Urothelium cell line (cell line): ENCODE results near the gene MARCKS.
A peak's percentile ranks its signal among the peaks of the same experiment; 100 is the strongest.

Experiments
- DNase-seq: peaks from one replicate; pipeline ENCODE4 v3.0.0; 2011; ENCODE audit warnings: low spot score, mixed read lengths
- FAIRE-seq: peaks from 2 replicates; lab custom pipeline; 2011; peaks lifted over from hg19 to GRCh38; lab: Jason Lieb, UNC

MARCKS gene

DNA sequence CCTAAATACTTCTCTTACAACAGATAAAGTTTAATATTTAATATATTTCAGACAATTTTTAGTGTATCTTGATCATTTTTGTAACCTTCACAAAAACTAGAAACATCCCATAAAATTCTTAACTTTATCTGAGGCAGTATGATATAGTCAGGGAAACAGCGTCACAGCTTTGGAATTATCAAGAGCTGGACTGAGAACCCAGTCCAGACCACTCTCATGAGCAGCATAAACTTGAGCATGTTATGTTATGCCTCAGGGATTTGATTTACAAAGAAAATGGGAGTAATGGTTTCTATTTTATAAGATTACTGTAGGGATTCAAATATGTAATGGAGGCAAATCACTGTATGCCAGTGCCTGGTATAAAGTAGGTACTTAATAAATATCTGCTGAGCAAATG lies 8.3 kb upstream of the MARCKS start:
- DNase-seq: no peak
- no peak for FAIRE-seq

DNA sequence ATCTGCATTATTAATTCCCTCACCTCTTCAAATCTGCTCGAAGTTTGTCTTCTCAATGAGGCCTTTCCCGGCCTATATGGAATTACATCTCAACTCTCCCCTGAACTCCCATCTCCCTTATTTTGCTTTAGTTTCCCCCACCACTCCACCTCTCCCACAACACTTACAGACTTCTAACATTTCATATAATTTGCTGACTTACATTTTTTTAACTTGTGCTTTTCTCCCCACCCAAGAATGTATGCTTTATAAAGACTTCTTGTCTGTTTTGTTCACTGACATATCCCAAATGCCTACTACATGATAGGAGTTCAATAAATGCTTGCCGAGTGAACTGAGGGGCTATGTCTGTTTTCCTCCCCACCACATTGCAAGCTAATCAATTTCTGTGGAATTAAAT lies 3.9 kb upstream of the MARCKS start:
- FAIRE-seq (no peak), DNase-seq (no peak)

DNA sequence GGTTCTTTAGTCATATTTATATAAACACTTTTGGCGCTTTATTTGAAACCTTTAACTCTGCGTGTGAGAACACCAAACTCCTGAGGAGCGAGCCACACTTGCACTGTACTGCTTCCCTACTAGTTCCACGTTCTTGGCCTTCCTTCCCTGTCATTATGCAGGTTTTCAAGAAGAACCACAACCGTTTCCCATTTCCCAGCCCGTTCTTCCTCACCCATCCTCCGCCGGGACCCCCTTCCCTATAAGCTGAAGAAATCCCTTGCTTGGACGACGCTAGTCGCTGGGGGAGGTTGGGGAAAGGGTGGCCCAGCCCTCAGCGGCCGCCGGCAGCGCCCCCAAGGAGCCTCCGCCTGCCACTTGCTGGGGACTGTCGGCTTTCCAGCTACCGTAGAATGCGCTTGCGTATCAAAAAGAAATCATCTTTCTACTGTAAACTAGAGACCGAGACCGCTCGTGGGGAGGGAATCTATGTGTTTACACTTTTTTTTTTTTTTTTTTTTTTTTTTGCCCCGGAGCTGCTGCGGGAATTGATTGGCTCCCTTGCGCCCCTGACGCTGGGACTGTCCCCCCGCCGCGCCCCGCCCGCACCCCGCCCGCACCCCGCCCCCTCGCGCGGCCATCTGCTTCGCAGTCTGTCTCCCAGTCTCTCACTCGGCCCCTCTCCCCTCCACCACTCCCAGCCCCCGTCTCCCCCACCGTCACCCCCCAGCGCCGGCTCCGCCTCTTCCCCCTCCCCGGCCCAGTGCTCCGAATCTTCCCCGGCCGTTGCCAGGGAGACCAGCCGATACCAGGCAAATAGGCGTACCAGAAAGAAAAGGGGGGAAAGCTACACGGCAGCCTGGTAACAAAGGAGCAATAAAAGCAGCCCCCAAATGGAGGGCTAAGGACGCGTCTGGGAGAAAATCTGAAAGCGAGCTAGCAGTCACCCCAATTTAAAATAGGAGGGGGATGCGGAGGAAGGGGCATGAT lies 2.3 kb upstream of the MARCKS start:
- no peak for DNase-seq
- no peak for FAIRE-seq

DNA sequence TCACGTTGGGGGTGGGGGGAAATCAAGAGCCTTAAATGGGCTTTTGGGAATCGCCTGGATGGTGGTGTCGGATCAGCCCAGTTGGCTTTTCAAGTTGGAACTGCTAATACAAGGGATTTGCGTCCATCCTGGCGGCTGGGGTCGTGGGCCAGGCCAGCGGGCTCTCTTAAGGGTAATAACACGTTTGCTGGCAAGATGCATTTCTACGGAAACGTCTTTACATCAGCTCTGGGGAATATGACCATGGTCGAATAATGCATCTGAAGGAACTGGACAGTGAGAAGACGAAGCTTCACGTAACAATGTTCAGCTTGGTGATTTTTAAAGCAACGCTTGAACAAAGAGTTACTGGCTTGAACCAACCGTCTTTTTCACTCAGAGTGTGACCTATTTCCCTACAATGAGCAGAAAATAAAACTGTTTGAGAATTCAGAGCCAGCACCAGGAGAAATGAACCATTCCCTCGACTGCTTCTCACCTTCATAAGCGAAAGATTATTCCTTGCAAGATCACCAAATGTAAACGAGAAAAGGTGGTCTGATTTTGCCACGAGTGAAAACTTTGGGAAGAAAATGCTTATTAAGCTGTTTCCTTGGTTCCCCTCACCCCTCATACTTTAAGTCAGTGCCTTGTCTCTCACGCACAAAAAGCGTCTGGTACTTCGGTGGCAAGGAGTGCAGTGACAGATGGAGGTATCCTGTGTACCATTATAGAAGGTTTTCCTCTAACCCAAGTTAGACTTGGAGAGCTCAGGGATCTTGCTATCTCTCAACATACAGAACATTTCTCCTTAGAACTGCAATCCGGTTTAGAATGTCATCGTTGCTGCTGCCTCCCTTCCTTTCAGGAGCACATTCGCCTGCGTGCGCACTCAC lies 1.4 kb upstream of the MARCKS start:
- no peak for DNase-seq
- FAIRE-seq: no peak

DNA sequence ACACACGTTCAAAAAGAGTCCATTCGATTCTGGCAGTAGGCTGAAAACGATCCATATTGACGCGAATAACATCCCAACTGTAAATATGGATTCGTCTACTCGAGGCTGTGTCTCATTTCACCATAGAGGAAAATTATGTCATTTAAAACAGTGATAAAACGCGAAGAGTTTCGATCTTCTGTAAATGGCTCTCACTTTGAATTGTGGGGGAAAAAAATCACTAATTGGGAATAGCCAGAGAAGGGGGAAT lies 845 bp upstream of the MARCKS start:
- FAIRE-seq: no peak
- DNase-seq: no peak

DNA sequence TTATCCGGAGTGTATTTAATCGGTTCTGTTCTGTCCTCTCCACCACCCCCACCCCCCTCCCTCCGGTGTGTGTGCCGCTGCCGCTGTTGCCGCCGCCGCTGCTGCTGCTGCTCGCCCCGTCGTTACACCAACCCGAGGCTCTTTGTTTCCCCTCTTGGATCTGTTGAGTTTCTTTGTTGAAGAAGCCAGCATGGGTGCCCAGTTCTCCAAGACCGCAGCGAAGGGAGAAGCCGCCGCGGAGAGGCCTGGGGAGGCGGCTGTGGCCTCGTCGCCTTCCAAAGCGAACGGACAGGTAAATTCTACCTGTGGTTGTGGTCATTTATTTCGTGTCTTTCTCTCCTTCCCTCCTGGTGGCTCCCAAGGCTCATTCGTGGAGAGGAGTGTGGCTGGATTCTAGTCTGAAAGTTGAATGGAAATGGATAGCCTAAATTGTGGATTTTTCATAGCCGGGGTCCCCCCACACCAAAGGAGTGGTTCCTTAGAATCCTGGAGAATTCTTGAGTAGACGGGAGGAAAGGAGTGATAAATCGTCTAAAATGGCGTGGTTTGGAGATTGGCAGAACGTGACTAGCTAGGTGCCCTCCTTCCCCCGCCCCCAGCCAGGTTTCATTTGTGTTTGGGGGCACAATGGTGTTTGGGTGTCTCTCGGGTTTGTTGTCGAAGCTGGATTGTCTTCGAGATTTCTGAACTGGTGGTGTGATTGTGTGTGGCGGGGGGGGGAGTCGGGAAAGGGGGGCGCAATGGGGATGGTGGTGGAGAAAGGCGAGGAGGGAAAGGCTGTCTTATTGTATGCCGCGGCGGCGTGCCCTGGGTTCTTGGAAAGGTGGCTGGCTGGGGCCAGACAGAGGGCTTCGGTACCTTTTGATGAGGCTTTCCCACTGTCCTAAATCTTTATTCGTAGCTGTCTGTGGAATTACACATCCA lies 673 bp downstream of the MARCKS start:
- DNase-seq (no peak), FAIRE-seq (no peak)

DNA sequence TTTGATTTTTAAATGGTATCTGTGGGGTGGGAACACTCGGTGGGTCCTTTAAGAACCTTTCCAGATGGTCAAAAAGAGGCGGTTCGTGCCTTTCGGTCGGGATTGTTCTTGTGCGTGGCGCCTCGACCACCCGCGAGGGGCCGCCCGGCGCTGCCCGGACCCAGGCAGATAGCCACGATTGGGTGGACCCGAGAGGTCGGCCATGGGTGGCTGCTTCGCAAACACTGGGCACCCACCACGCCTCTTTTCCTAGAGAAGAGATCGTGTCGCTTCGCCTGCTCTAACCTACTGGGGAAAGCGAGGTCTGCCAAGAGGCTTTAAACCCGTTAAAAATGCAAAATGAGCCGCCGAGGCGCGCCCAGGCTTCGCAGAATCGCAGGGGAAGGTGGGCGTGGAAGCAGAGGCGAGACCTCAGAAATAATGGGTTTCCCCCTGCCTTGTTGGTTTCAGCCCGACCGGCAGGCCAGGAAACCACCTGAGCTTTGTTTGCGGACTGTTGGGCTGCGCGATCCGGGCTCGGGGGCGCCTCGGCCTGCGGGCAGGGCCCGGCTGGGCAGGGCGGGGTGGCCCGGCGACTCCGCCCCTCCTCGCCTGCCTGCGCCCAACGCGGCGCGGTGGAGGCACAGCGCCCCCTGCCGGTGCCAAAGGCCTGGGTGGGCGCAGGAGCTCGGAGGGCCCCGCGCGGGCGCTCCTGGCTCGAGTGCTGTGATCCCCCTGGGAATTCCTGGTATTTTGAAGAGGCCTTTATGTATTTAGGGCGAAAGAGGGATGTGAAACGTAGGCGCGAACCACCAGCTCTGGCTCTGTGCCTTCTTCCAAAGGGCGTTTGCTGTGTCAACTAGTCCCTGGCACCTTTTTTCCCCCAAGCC lies 1.6 kb downstream of the MARCKS start:
- no peak for DNase-seq
- no peak for FAIRE-seq

DNA sequence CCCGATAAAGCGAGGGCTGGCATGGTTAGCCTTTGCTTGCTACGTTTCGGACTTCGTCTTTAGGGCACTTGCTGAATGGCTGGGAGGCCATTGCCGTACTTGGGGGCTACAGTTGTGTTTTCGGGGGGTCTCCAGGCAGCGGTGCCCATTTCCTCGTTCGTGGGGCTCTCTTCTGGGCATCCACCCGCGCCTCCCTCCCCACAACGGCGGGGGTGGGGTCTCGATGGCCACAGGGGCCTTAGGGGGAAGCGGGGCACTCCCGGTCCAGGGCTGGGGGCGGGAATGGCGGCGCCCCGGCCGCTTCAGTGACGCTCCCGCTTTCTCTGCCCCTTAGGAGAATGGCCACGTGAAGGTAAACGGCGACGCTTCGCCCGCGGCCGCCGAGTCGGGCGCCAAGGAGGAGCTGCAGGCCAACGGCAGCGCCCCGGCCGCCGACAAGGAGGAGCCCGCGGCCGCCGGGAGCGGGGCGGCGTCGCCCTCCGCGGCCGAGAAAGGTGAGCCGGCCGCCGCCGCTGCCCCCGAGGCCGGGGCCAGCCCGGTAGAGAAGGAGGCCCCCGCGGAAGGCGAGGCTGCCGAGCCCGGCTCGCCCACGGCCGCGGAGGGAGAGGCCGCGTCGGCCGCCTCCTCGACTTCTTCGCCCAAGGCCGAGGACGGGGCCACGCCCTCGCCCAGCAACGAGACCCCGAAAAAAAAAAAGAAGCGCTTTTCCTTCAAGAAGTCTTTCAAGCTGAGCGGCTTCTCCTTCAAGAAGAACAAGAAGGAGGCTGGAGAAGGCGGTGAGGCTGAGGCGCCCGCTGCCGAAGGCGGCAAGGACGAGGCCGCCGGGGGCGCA lies 2.4 kb downstream of the MARCKS start:
- DNase-seq: no peak

DNA sequence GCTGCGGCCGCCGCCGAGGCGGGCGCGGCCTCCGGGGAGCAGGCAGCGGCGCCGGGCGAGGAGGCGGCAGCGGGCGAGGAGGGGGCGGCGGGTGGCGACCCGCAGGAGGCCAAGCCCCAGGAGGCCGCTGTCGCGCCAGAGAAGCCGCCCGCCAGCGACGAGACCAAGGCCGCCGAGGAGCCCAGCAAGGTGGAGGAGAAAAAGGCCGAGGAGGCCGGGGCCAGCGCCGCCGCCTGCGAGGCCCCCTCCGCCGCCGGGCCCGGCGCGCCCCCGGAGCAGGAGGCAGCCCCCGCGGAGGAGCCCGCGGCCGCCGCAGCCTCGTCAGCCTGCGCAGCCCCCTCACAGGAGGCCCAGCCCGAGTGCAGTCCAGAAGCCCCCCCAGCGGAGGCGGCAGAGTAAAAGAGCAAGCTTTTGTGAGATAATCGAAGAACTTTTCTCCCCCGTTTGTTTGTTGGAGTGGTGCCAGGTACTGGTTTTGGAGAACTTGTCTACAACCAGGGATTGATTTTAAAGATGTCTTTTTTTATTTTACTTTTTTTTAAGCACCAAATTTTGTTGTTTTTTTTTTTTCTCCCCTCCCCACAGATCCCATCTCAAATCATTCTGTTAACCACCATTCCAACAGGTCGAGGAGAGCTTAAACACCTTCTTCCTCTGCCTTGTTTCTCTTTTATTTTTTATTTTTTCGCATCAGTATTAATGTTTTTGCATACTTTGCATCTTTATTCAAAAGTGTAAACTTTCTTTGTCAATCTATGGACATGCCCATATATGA lies 3.2 kb downstream of the MARCKS start:
- no peak for FAIRE-seq
- no peak for DNase-seq

More for the DNA sequence above, 2.4 kb downstream of the MARCKS start:
- no peak for FAIRE-seq

DNA sequence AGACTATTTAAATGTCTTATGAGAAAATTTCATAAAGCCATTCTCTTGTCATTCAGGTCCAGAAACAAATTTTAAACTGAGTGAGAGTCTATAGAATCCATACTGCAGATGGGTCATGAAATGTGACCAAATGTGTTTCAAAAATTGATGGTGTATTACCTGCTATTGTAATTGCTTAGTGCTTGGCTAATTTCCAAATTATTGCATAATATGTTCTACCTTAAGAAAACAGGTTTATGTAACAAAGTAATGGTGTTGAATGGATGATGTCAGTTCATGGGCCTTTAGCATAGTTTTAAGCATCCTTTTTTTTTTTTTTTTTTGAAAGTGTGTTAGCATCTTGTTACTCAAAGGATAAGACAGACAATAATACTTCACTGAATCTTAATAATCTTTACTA lies 5.0 kb downstream of the MARCKS start:
- DNase-seq: no peak
- no peak for FAIRE-seq

DNA sequence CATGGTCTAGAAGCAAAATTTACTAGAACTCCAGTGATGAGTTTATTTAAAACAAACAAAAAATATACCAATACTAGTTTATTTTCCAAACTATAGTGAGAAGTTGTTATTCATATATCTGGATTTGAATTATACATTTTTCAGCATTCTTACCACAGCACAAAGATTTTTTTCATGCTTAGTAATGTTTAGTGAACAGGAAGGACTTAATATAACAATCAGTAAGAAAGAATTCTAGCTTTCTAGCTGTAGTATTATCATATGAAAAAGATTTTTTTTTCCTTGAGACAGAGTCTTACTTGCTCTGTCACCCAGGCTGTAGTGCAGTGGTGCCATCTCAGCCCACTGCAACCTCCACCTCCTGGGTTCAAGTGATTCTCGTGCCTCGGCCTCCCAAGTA lies 13.8 kb downstream of the MARCKS start:
- DNase-seq (no peak), FAIRE-seq (no peak)

DNA sequence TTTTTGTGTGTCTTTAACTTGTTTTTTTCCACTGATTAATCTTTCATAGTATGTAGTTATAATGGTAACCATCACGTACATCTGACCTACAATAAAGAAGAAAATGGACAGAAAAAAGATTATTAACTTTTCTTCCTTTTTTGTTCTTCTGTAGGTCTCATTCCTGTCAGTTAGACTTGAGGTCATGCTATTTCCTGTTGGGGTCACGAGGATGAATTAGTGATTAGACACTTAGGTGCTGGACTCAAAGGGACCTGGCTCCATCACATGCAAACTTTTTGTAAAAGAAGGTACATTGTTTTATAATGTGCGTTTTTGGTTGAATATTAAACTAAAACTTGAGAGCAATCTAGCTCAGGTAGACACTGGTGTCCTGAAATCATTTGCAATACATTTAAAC lies 14.8 kb downstream of the MARCKS start:
- no peak for DNase-seq
- FAIRE-seq: no peak

DNA sequence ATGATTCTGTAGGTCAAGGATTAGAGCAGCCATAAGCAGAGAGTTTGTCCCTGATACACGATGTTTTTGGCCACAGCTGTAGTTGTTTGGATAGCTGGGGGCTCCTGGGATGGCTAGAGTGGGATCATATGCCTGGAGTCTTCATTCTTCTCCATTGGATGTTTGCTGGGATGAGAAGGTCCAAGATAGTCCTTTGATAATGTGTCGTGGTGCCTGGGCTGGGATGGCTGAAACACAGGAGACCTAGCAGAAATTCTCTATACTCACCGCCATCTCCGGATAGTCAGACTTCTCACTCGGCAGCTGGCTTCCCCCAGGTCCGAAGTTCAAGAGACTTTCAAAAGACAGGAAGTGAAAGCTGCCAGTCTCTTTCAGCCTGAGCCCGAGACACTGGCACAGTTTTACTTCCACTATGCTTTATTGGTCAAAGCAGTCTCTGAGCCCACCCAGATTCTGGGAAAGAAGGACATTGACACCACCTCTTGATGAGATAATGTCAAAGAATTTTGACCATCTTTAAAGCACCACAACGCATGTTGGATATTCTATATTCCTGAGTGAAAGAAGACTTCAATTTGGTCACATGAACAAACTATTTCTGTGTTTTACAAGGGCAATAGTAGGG lies 16.0 kb downstream of the MARCKS start:
- DNase-seq: no peak
- no peak for FAIRE-seq

DNA sequence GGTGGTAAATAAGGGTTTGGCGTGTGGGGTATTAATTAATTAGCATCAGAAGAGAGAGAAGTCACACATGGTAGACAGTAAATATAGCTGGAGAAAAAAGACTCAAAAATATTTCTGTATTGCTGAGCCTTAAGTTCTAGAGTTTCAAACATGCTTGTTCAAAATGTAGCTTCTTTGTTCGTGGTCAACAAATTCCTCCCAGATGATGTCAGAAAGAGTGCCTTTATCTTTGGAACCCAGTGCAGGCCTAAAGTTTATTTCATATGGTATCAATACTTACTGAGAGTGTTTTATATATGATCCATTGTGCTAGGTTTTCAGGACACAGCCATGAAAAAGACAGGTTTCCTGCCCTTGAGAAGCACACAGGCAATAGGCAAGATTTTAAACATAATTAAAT lies 18.3 kb downstream of the MARCKS start:
- DNase-seq (no peak), FAIRE-seq (no peak)

DNA sequence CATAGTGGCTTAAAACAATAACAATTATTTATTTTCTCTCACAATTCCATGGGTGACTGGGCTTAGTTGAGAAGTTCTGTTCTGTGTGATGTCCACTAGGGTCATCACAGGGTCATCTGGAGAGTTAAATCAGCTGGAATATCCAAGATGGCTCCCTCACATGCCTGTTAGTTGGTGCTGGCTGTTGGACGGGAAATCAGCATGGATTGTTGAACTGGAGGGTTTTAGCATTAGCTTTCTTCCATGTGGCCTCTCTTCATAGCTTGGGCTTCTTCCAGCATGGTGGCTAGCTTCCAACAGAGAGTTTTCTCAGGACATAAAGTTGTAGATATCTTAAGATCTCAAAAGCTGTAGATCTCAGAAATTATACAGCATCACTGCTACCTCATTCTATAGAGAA lies 19.6 kb downstream of the MARCKS start:
- FAIRE-seq: no peak
- DNase-seq: no peak

DNA sequence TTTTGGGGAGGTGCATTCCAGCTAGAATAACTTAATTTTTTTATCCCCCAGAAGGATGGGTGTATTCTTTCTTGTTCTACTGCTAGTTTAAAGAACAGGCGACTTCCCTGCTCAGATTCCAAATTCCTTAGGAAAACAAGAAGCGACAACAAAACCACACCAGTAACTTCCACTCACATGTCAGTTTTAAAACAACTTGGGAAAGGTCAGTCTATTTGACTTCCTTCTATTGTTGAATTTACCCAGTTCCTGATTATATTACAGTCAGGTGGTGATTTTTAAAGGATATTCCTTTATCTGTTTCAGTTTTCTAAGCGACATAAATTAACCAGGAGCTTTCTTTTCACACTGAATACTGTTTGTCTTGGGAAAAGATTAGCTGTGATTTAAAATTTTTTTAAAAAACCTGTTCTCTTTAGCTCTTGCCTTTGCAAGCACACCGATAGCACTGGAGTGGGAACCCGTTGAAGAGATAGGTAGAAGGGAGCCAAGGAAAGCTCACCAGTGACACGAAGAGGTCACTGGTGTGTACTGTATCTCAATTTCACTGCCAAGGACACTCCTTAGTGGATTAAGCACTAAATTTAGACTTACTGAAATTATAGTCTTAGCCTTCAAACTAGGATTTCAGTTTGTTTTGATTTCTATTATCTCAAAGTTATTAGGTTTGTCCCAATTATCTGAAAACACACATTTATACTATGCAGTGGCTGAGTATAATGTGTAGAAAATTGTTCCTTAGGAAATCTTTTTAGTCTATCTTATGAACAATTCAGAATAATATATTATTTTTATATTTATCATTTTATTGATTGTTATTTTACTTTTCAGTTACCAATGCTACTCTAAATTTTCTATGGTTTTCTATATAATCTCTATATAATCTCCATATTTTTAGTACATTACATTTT lies 22.3 kb downstream of the MARCKS start:
- DNase-seq (peak; percentile 52), FAIRE-seq (no peak)

DNA sequence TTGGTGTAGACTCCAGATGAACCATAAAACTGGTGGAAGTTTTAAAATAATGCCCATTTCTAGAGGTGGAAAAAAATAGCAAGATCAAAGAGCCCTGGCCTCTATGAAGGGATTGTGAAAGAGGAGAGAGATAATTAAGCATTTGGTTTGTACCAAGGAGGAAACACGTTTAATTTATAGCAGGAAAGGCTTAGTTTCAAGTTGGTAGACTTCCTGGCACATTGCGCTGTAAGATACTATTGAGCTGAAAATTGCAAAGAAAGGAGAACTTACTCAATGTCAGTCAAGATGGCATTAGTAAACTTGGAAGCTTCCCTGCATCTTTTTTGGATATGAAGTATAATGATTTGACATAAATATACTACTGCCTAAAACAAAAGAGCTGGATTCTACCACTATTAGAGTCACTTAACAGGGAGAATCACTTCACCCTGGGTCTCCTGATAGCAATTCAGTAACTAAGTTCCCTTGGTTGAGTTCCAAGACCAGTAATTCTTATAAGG lies 24.4 kb downstream of the MARCKS start:
- no peak for DNase-seq
- FAIRE-seq: no peak
